Pancreas (tissue), 10 donors: ENCODE data around the gene TENM4. TPM values are rescaled to one million over a fixed set of nuclear protein-coding genes. Genes with fewer than 3 reads are reported as not detected.

ENCODE experiments used
- ATAC-seq, 4 donors: fragments of 200-7000 bp; cut with Tn5 transposase; one replicate each; pipeline versions ENCODE4 v1.8.0 to v1.9.1; 2020; ENCODE audit warnings: mild to moderate bottlenecking in 4 of 4, moderate library complexity in 4 of 4
- DNase-seq, 6 donors: peaks; one replicate each; pipeline ENCODE4 v3.0.0-alpha.2; 2020
- FAIRE-seq: peaks from 2 replicates; lab custom pipeline; 2012; peaks lifted over from hg19 to GRCh38; lab: Jason Lieb, UNC
- H3K27ac ChIP-seq, 4 donors: fragments of 200-600 bp; sonication (generic); 1 replicate in 3 of 4; 2 replicates in 1 of 4; pipeline versions ENCODE4 v1.5.0 to v1.8.0; 2020
- H3K27me3 ChIP-seq, 4 donors: fragments of 200-600 bp; one replicate each; pipeline ENCODE4 v1.8.0; 2021
- H3K36me3 ChIP-seq, 3 donors: fragments of 200-600 bp; sonication (generic) in 1 of 3; one replicate each; pipeline versions ENCODE4 v1.5.0 to v1.8.0; 2020 to 2021
- H3K4me1 ChIP-seq, 3 donors: fragments of 200-600 bp; one replicate each; pipeline ENCODE4 v1.8.0; 2021
- H3K4me3 ChIP-seq, 4 donors: fragments of 200-600 bp; sonication (generic) in 2 of 4; one replicate each; pipeline versions ENCODE4 v1.5.0 to v1.8.0; 2020 to 2021
- H3K9me3 ChIP-seq, 4 donors: fragments of 200-600 bp; one replicate each; pipeline ENCODE4 v1.8.0; 2021
- WGBS, 2 donors: extraction: QIAGEN DNeasy Blood & Tissue Kit; methylation state at CpG; one replicate each; pipeline ENCODE4 v1.1.7; 2013; 5-methylcytosine and 5-hydroxymethylcytosine counted together
- intact Hi-C, 3 donors: fragments of 100-400 bp; cut with DNase I; formaldehyde crosslinking; loops; one replicate each; pipeline versions ENCODE4 v1.11.1 to v1.14.2; 2022
- polyA plus RNA-seq, 2 donors: library from polyadenylated mRNA; stranded (reverse); fragments of 200-250 nt; gene quantifications; one replicate each; pipeline ENCODE4 v1.2.3, GENCODE V29; 2013
- total RNA-seq, 6 donors: library from RNA; stranded (reverse); fragmentation: NEBNext Ultra II Directional in 4 of 6; extraction: Animal tissue kit (Norgen Biotek cat#: 25700) in 4 of 6; gene quantifications; one replicate each; pipeline versions ENCODE4 v1.2.1 to v1.2.4, GENCODE V29; 2021 to 2023
- TF ChIP-seq, protein P1 (sequence below), 4 donors: fragments of 200-600 bp; sonication (generic) in 3 of 4; IDR thresholded peaks; one replicate each; pipeline versions ENCODE4 v1.5.0 to v1.8.0; 2021; ENCODE audit warnings: antibody characterized with exemption in 4 of 4
- donor health status: healthy with polysubstance abuse.
- donor health status: DM: no; HTN: no; CAD: no; lungs with moderate emphysema.
- donor health status: DM: no; HTN: no; CAD: no.
- donor health status: control.
- donor health status: control.
- donor health status: Bipolar disorder and iron deficiency.
- donor health status: DM: yes; HTN: yes; CAD: no.
- donor health status: DM: no; HTN: no; CAD: no.
- donor health status: DM: no; HTN: no; CAD: no.
- donor health status: DM: yes; HTN: yes; CAD: no.

The TENM4 gene
- total and polyA plus RNA-seq, 8 donors, result 0.37 to 6.8 (median 1.3) TPM

GRCh38 chr11:78868563-78868962 lies 572.3 kb downstream of the TENM4 start:
- no peak overlapping the region for H3K4me3 ChIP-seq
- no peaks in the 10 kb centered on the region for H3K36me3 ChIP-seq
- TF ChIP-seq, protein P1, sequence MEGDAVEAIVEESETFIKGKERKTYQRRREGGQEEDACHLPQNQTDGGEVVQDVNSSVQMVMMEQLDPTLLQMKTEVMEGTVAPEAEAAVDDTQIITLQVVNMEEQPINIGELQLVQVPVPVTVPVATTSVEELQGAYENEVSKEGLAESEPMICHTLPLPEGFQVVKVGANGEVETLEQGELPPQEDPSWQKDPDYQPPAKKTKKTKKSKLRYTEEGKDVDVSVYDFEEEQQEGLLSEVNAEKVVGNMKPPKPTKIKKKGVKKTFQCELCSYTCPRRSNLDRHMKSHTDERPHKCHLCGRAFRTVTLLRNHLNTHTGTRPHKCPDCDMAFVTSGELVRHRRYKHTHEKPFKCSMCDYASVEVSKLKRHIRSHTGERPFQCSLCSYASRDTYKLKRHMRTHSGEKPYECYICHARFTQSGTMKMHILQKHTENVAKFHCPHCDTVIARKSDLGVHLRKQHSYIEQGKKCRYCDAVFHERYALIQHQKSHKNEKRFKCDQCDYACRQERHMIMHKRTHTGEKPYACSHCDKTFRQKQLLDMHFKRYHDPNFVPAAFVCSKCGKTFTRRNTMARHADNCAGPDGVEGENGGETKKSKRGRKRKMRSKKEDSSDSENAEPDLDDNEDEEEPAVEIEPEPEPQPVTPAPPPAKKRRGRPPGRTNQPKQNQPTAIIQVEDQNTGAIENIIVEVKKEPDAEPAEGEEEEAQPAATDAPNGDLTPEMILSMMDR (IDR thresholded peaks at IDR 0.05), result no peak
- no peak for FAIRE-seq
- DNase-seq, result no peak
- intact Hi-C loops, result no loop called here
- H3K27me3 ChIP-seq, result no peaks in the 10 kb centered on the region
- H3K27ac ChIP-seq, result no peak overlapping the region
- H3K4me1 ChIP-seq, result no peaks in the 10 kb centered on the region
- WGBS, 2 donors, result 49 to 54% methylated on average over 4 of the region's 4 CpGs
- no peak for ATAC-seq
- no peaks in the 10 kb centered on the region for H3K9me3 ChIP-seq

GRCh38 chr11:78860720-78861422 lies 580.0 kb downstream of the TENM4 start:
- Histone ChIP-seq H3K27me3 (no peaks in the 10 kb centered on the region), H3K4me1 (no peaks in the 10 kb centered on the region), H3K9me3 (no peaks in the 10 kb centered on the region), H3K36me3 (no peaks in the 10 kb centered on the region), H3K4me3 (no peak overlapping the region), H3K27ac (no peak overlapping the region)
- TF ChIP-seq, protein P1 (IDR thresholded peaks at IDR 0.05), result no peak
- 71 to 75% methylated on average over 5 of the region's 5 CpGs for WGBS, 2 donors
- DNase-seq (no peak), FAIRE-seq (no peak), ATAC-seq (no peak)
- intact Hi-C loops, result no loop called here

- DNase-seq, result no peak
- H3K4me1 ChIP-seq, result no peaks in the 10 kb centered on the region
- no peak overlapping the region for H3K4me3 ChIP-seq
- H3K36me3 ChIP-seq, result no peaks in the 10 kb centered on the region
- intact Hi-C loops, result no loop called here
- no peaks in the 10 kb centered on the region for H3K27me3 ChIP-seq
- no peak overlapping the region for H3K27ac ChIP-seq
- 74 to 82% methylated on average over 2 of the region's 2 CpGs for WGBS, 2 donors
- H3K9me3 ChIP-seq, result no peaks in the 10 kb centered on the region
- no peak for ATAC-seq
- TF ChIP-seq, protein P1 (IDR thresholded peaks at IDR 0.05), result no peak
- no peak for FAIRE-seq
Observed at GRCh38 chr11:78857688-78858087, 583.1 kb downstream of the TENM4 start.

GRCh38 chr11:78856211-78856610 lies 584.6 kb downstream of the TENM4 start:
- ATAC-seq (no peak), DNase-seq (no peak), FAIRE-seq (no peak)
- Histone ChIP-seq H3K36me3 (no peaks in the 10 kb centered on the region), H3K9me3 (no peaks in the 10 kb centered on the region), H3K4me3 (no peak overlapping the region), H3K4me1 (no peaks in the 10 kb centered on the region), H3K27ac (no peak overlapping the region), H3K27me3 (no peaks in the 10 kb centered on the region)
- 78 to 81% methylated on average over 5 of the region's 5 CpGs for WGBS, 2 donors
- intact Hi-C loops, result no loop called here
- TF ChIP-seq, protein P1 (IDR thresholded peaks at IDR 0.05), result no peak

DNA sequence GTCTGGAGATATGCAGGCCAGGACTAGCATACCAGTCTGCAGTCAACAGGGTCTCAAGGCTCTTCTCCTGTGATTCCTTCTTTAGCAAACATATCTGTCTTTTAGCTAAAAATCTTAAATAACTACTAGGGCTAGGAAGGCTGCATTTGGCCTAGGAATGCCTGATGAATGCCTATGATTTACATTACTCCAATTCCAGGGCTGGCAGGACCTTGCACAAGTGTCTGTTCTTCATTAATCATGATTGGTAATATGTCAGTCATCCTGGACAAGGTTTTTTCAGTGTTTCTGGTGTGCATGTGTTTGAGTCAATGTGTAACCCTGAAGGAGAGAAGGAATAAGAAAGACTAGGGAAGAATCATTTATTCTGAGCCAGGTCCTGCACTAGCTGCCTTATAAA lies 585.7 kb downstream of the TENM4 start:
- Histone ChIP-seq H3K27ac (no peak overlapping the region), H3K9me3 (no peaks in the 10 kb centered on the region), H3K36me3 (no peaks in the 10 kb centered on the region), H3K4me3 (no peak overlapping the region), H3K4me1 (no peaks in the 10 kb centered on the region), H3K27me3 (no peaks in the 10 kb centered on the region)
- TF ChIP-seq, protein P1 (IDR thresholded peaks at IDR 0.05), result no peak
- intact Hi-C loops, result no loop called here
- DNase-seq (no peak), FAIRE-seq (no peak), ATAC-seq (no peak)
